IMR-90 (cell line): ENCODE measurements around the gene PGC. TPM values are rescaled to one million over a fixed set of nuclear protein-coding genes. Genes with fewer than 3 reads are reported as not detected.

Source experiments
- ATAC-seq: fragments of 200-7000 bp; cut with Tn5 transposase; 2 replicates; pipeline ENCODE4 v1.9.1; 2020; ENCODE audit warnings: low read depth, mild to moderate bottlenecking, moderate library complexity
- BruUV-seq: library from RNA; stranded (reverse); fragments of 400-500 nt; replicated peaks from 2 replicates; lab custom pipeline; 2021; lab: Mats Ljungman, UMichigan
- CTCF ChIA-PET: fragments of 300-600 bp; formaldehyde crosslinking; extraction: SDS; loops from one replicate; lab custom pipeline; 2021; ENCODE audit warnings: antibody characterized with exemption; lab: Yijun Ruan, JAX
- POLR2A ChIA-PET: fragments of 300-600 bp; sonication (Branson Sonifier 250); formaldehyde crosslinking; loops from one replicate; lab custom pipeline; 2022; ENCODE audit warnings: antibody characterized with exemption; ENCODE audit not compliant: unreplicated experiment; lab: Charles Lee
- DNase-seq: peaks from one replicate; pipeline ENCODE4 v3.0.0; 2013
- H2AFZ ChIP-seq: replicated peaks from 2 replicates; pipeline ENCODE3; 2013; ENCODE audit warnings: low read length, mild to moderate bottlenecking; ENCODE audit not compliant: poor library complexity
- H2AK5ac ChIP-seq: 2 replicates; pipeline ENCODE4 v1.6.1; 2013; ENCODE audit warnings: low read depth, low read length, inconsistent platforms
- H2AK9ac ChIP-seq: replicated peaks from 2 replicates; pipeline ENCODE3; 2013; ENCODE audit warnings: mild to moderate bottlenecking, low read depth, low read length, moderate library complexity; ENCODE audit not compliant: poor library complexity
- H2BK120ac ChIP-seq: 2 replicates; pipeline ENCODE4 v1.6.1; 2013; ENCODE audit warnings: low read depth, low read length, inconsistent platforms
- H2BK15ac ChIP-seq: 3 replicates; pipeline ENCODE4 v1.6.1; 2013; ENCODE audit warnings: low read depth, low read length, inconsistent platforms
- H2BK20ac ChIP-seq: 2 replicates; pipeline ENCODE4 v1.6.1; 2013; ENCODE audit warnings: low read depth, mild to moderate bottlenecking, inconsistent platforms, low read length, moderate library complexity
- H2BK5ac ChIP-seq: 2 replicates; pipeline ENCODE4 v1.6.1; 2013; ENCODE audit warnings: mild to moderate bottlenecking, low read depth, low read length, inconsistent platforms; ENCODE audit not compliant: poor library complexity, severe bottlenecking
- H3K14ac ChIP-seq: replicated peaks from 2 replicates; pipeline ENCODE4 v1.6.1; 2013; ENCODE audit warnings: low read depth, low read length, inconsistent platforms
- H3K18ac ChIP-seq: 2 replicates; pipeline ENCODE4 v1.6.1; 2013; ENCODE audit warnings: low read depth, low read length, control low read depth
- H3K23ac ChIP-seq: 2 replicates; pipeline ENCODE4 v1.6.1; 2013; ENCODE audit warnings: low read depth, low read length, inconsistent platforms
- H3K27ac ChIP-seq: 2 replicates; pipeline ENCODE4 v1.5.1; 2013; ENCODE audit warnings: mild to moderate bottlenecking, control low read depth, low read length; ENCODE audit not compliant: insufficient read depth
- H3K27me3 ChIP-seq: 2 replicates; pipeline ENCODE4 v1.6.1; 2013; ENCODE audit warnings: low read length; ENCODE audit not compliant: control insufficient read depth, insufficient read depth
- H3K36me3 ChIP-seq: 2 replicates; pipeline ENCODE4 v1.6.1; 2013; ENCODE audit warnings: low read length, mixed read lengths; ENCODE audit not compliant: control insufficient read depth, insufficient read depth
- H3K4ac ChIP-seq: 2 replicates; pipeline ENCODE4 v1.6.1; 2013; ENCODE audit warnings: low read depth, low read length, inconsistent platforms
- H3K4me1 ChIP-seq: 2 replicates; pipeline ENCODE4 v1.6.1; 2013; ENCODE audit warnings: low read length, mixed read lengths; ENCODE audit not compliant: control insufficient read depth, insufficient read depth
- H3K4me2 ChIP-seq: 2 replicates; pipeline ENCODE4 v1.6.1; 2013; ENCODE audit warnings: low read depth, mild to moderate bottlenecking, control low read depth, low read length, moderate library complexity
- H3K4me3 ChIP-seq: 2 replicates; pipeline ENCODE4 v1.5.1; 2013; ENCODE audit warnings: low read depth, mild to moderate bottlenecking, control low read depth, low read length, moderate library complexity; ENCODE audit not compliant: insufficient read depth
- H3K56ac ChIP-seq: 2 replicates; pipeline ENCODE4 v1.6.1; 2013; ENCODE audit warnings: low read length, inconsistent platforms; ENCODE audit not compliant: insufficient read depth; ENCODE audit errors: extremely low read depth
- H3K79me1 ChIP-seq, 2 experiments: 2 replicates each; pipeline ENCODE4 v1.6.1; 2013; ENCODE audit warnings: low read length in 2 of 2, inconsistent platforms in 1 of 2, low read depth in 1 of 2
- H3K9ac ChIP-seq: 2 replicates; pipeline ENCODE4 v1.6.1; 2013; ENCODE audit warnings: low read depth, low read length, control low read depth
- H3K9me1 ChIP-seq: 2 replicates; pipeline ENCODE4 v1.6.1; 2013; ENCODE audit warnings: low read length, inconsistent platforms; ENCODE audit not compliant: insufficient read depth
- H3K9me3 ChIP-seq: 2 replicates; pipeline ENCODE4 v1.6.1; 2013; ENCODE audit warnings: low read length; ENCODE audit not compliant: control insufficient read depth, insufficient read depth
- H4K20me1 ChIP-seq: 2 replicates; pipeline ENCODE4 v1.6.1; 2013; ENCODE audit warnings: low read length, inconsistent platforms; ENCODE audit not compliant: insufficient read depth
- H4K5ac ChIP-seq: 2 replicates; pipeline ENCODE4 v1.6.1; 2013; ENCODE audit warnings: mild to moderate bottlenecking, low read depth, low read length, control low read depth
- H4K8ac ChIP-seq, 2 experiments: 2 replicates each; pipeline ENCODE4 v1.6.1; 2013; ENCODE audit warnings: low read depth in 2 of 2, low read length in 2 of 2, control low read depth in 1 of 2, inconsistent platforms in 1 of 2
- H4K91ac ChIP-seq: 2 replicates; pipeline ENCODE4 v1.6.1; 2013; ENCODE audit warnings: low read depth, low read length, inconsistent platforms; ENCODE audit not compliant: insufficient read depth
- BHLHE40 ChIP-seq: fragments of 150-350 bp; IDR thresholded peaks from 2 replicates; pipeline ENCODE4 v1.6.1; 2016; ENCODE audit warnings: mild to moderate bottlenecking, low read depth, low read length
- CEBPB ChIP-seq: IDR thresholded peaks from 2 replicates; pipeline ENCODE4 v1.6.1; 2012; ENCODE audit warnings: low read depth, low read length, improper control_type of control experiment
- CHD1 ChIP-seq: IDR thresholded peaks from 2 replicates; pipeline ENCODE4 v1.6.1; 2012; ENCODE audit warnings: low read depth, low read length, improper control_type of control experiment
- FOS ChIP-seq: fragments of 150-350 bp; IDR thresholded peaks from 2 replicates; pipeline ENCODE4 v1.6.1; 2016; ENCODE audit warnings: low read depth, low read length
- MAFK ChIP-seq: IDR thresholded peaks from 2 replicates; pipeline ENCODE4 v1.6.1; 2012; ENCODE audit warnings: low read depth, low read length, improper control_type of control experiment
- MAZ ChIP-seq: IDR thresholded peaks from 2 replicates; pipeline ENCODE4 v1.6.1; 2012; ENCODE audit warnings: low read depth, mild to moderate bottlenecking, low read length, improper control_type of control experiment, moderate library complexity, borderline replicate concordance
- MXI1 ChIP-seq: IDR thresholded peaks from 2 replicates; pipeline ENCODE4 v1.6.1; 2012; ENCODE audit warnings: low read depth, mild to moderate bottlenecking, low read length, moderate library complexity, borderline replicate concordance
- NFE2L2 ChIP-seq: fragments of 150-350 bp; IDR thresholded peaks from 2 replicates; pipeline ENCODE4 v1.6.1; 2016; ENCODE audit warnings: low read depth, mild to moderate bottlenecking, low read length
- POLR2A ChIP-seq: IDR thresholded peaks from 2 replicates; pipeline ENCODE4 v1.6.1; 2012; ENCODE audit warnings: mild to moderate bottlenecking, low read depth, low read length
- RAD21 ChIP-seq: IDR thresholded peaks from 2 replicates; pipeline ENCODE4 v1.6.1; 2012; ENCODE audit warnings: low read length, improper control_type of control experiment
- RCOR1 ChIP-seq: IDR thresholded peaks from 2 replicates; pipeline ENCODE4 v1.6.1; 2012; ENCODE audit warnings: mild to moderate bottlenecking, low read length, improper control_type of control experiment; ENCODE audit not compliant: insufficient replicate concordance
- RFX5 ChIP-seq: IDR thresholded peaks from 2 replicates; pipeline ENCODE4 v1.8.0; 2012; ENCODE audit warnings: low read depth, mild to moderate bottlenecking, low read length, moderate library complexity
- SMC3 ChIP-seq: fragments of 150-350 bp; IDR thresholded peaks from 2 replicates; pipeline ENCODE4 v1.6.1; 2016; ENCODE audit warnings: low read depth, mild to moderate bottlenecking, antibody characterized with exemption, low read length, moderate library complexity
- WGBS, 2 experiments: methylation state at CpG; one replicate each; pipeline versions ENCODE4 v1.1.5 to v1.1.7; 2013; ENCODE audit warnings: missing lambda C conversion rate in 2 of 2; ENCODE audit not compliant: insufficient read length in 1 of 2; ENCODE audit errors: extremely low coverage in 2 of 2; 5-methylcytosine and 5-hydroxymethylcytosine counted together
- dilution Hi-C: fragments of 300-500 bp; cut with HindIII; formaldehyde crosslinking; loops from one replicate; pipeline ENCODE4 v1.14.3; 2018; ENCODE audit warnings: low sequenced_read_pairs; ENCODE audit not compliant: unreplicated experiment
- in situ Hi-C: fragments of 300-500 bp; cut with MboI; formaldehyde crosslinking; loops from 3 replicates; pipeline ENCODE4 v1.14.3; 2019; ENCODE audit warnings: low sequenced_read_pairs, inconsistent platforms, mixed read lengths
- intact Hi-C: fragments of 100-400 bp; cut with micrococcal nuclease; formaldehyde crosslinking; loops from 2 replicates; pipeline ENCODE4 v1.10.0; 2022
- polyA plus RNA-seq, 3 experiments: library from polyadenylated mRNA; depleted of rRNA; stranded (reverse); fragments of >200 nt; gene quantifications; 2 replicates each; pipeline ENCODE4 v1.2.3, GENCODE V29; 2012; ENCODE audit warnings: low replicate concordance in 1 of 3
- total RNA-seq: library from RNA; depleted of rRNA; stranded (reverse); fragments of >200 nt; gene quantifications from 2 replicates; pipeline ENCODE4 v1.2.3, GENCODE V29; 2012
- TF ChIP-seq, protein P1 (sequence below): fragments of 150-350 bp; IDR thresholded peaks from 2 replicates; pipeline ENCODE4 v1.6.1; 2016; ENCODE audit warnings: low read depth, mild to moderate bottlenecking, low read length, moderate library complexity, borderline replicate concordance
- TF ChIP-seq, protein P2 (sequence below): conservative IDR thresholded peaks from 2 replicates; pipeline ENCODE4 v1.5.1; 2012; ENCODE audit warnings: mild to moderate bottlenecking, low read depth, low read length, improper control_type of control experiment

PGC gene
- total and polyA plus RNA-seq, 2 of the 4 experiments (the other 2 are of a cell fraction), result not detected

DNA sequence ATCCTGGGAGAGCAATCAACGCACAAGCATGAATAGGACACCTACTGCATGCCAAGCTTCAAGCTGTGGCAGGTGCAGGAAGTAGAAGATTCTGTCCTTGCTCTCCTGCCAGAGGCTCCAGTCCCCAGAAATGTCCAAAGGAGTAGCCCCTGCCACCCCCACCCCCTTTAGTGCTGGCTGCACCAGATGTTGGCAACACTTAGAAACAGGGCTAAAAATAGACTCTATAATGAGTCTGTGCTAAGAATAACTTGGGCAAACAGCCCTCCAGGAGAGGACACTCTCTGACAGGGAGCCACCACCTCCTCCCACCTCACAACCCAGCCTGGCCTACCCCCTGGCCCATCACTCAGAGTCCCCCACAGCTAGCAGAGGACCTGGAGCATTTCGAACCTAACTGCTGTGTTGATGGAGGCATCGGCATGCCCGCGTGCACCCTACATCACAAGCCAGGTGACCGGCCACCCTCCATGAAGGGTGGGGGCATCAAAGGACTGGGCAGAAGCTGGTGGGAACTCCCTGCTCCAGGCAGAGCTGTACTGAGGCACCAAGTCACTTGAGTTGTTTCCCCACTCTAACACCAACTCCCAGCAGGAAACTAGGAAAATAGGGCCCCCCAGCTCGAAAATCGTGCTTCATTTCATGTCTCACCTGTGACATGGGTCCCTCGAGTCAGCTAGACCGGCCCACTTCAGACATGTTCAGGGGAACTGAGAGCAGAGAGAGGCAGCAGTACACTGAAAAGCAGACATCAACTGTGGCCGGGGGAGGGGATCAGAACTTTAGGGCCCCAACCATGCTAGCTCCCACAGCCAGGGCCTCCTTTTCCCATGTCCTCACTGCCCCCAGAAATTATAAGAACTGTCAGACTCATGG, 30.4 kb downstream of the PGC start:
- no peak for DNase-seq
- peaks cover 23% of the 10 kb centered on the region for H3K4me1 ChIP-seq
- H4K20me1 ChIP-seq, result peaks cover 8% of the 10 kb centered on the region; the same call in 1 of the 2 replicates
- POLR2A ChIA-PET, result no interaction called here
- no peak overlapping the region for H2BK20ac ChIP-seq
- no peak overlapping the region for H2AFZ ChIP-seq
- H3K9me3 ChIP-seq, result no peaks in the 10 kb centered on the region
- H2AK9ac ChIP-seq, result peak overlapping the region; percentile 71
- no peak overlapping the region for H4K5ac ChIP-seq
- H3K18ac ChIP-seq, result no peak overlapping the region
- in situ Hi-C loops, result no loop called here
- no peak overlapping the region for H3K4me3 ChIP-seq
- no peak overlapping the region for H2BK15ac ChIP-seq
- H3K14ac ChIP-seq, result no peak overlapping the region
- H2BK5ac ChIP-seq, result no peak overlapping the region
- H4K8ac ChIP-seq, result no peak overlapping the region
- no peak overlapping the region for H3K56ac ChIP-seq
- H3K36me3 ChIP-seq, result no peaks in the 10 kb centered on the region
- intact Hi-C loops, result no loop called here
- H3K4me2 ChIP-seq, result no peak overlapping the region
- H3K27ac ChIP-seq, result no peak overlapping the region
- peaks cover 11% of the 10 kb centered on the region for H3K9me1 ChIP-seq
- dilution Hi-C loops, result no loop called here
- peak overlapping the region; percentile 13 for H2AK5ac ChIP-seq
- CTCF ChIA-PET, result interaction anchor here (0.5 to 0.8 kb wide), 2 partner anchors 11 to 59 kb away, joined by 3 read pairs; no protein-coding TSS in a partner anchor
- H3K79me1 ChIP-seq, result peaks cover 3 to 5% of the 10 kb centered on the region in 2 experiments; a peak in 3 of 4 replicates
- no peak overlapping the region for H3K9ac ChIP-seq
- no peak for ATAC-seq
- H3K23ac ChIP-seq, result no peak overlapping the region
- WGBS, 2 experiments, result 84% methylated on average over 4 of the region's 11 CpGs; no CpG with 5 or more reads in 1 of the 2 experiments
- H3K4ac ChIP-seq, result no peak overlapping the region
- no peak overlapping the region for H4K91ac ChIP-seq
- no peak overlapping the region for H2BK120ac ChIP-seq
- no peaks in the 10 kb centered on the region for H3K27me3 ChIP-seq
- BruUV-seq, result no TSS peak
- no peak for TF ChIP-seq RAD21
- no peak for TF ChIP-seq CEBPB
- TF ChIP-seq MAFK, result no peak
- TF ChIP-seq BHLHE40, result no peak
- TF ChIP-seq, protein P1, sequence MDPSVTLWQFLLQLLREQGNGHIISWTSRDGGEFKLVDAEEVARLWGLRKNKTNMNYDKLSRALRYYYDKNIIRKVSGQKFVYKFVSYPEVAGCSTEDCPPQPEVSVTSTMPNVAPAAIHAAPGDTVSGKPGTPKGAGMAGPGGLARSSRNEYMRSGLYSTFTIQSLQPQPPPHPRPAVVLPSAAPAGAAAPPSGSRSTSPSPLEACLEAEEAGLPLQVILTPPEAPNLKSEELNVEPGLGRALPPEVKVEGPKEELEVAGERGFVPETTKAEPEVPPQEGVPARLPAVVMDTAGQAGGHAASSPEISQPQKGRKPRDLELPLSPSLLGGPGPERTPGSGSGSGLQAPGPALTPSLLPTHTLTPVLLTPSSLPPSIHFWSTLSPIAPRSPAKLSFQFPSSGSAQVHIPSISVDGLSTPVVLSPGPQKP, result no peak
- no peak for TF ChIP-seq SMC3
- no peak for TF ChIP-seq NFE2L2
- no peak for TF ChIP-seq RFX5
- TF ChIP-seq RCOR1, result no peak
- TF ChIP-seq, protein P2, sequence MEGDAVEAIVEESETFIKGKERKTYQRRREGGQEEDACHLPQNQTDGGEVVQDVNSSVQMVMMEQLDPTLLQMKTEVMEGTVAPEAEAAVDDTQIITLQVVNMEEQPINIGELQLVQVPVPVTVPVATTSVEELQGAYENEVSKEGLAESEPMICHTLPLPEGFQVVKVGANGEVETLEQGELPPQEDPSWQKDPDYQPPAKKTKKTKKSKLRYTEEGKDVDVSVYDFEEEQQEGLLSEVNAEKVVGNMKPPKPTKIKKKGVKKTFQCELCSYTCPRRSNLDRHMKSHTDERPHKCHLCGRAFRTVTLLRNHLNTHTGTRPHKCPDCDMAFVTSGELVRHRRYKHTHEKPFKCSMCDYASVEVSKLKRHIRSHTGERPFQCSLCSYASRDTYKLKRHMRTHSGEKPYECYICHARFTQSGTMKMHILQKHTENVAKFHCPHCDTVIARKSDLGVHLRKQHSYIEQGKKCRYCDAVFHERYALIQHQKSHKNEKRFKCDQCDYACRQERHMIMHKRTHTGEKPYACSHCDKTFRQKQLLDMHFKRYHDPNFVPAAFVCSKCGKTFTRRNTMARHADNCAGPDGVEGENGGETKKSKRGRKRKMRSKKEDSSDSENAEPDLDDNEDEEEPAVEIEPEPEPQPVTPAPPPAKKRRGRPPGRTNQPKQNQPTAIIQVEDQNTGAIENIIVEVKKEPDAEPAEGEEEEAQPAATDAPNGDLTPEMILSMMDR, result no peak
- TF ChIP-seq FOS, result no peak
- TF ChIP-seq MXI1, result no peak
- no peak for TF ChIP-seq MAZ
- TF ChIP-seq CHD1, result no peak
- TF ChIP-seq POLR2A, result no peak
